HEK293 (cell line): ENCODE data around the gene PIP5K1C.

Experiments
- CTCF ChIP-seq: fragments of 450-650 bp; formaldehyde crosslinking; IDR thresholded peaks from 2 replicates; pipeline ENCODE4 v1.5.1; 2016; ENCODE audit warnings: missing biosample characterization, missing genetic modification characterization
- ELK4 ChIP-seq: IDR thresholded peaks from 2 replicates; pipeline ENCODE4 v1.6.1; 2011; ENCODE audit warnings: mild to moderate bottlenecking, low read depth, low read length, borderline replicate concordance
- ZBTB26 ChIP-seq: fragments of 450-650 bp; formaldehyde crosslinking; optimal IDR thresholded peaks from 2 replicates; pipeline ENCODE3; 2016; ENCODE audit warnings: missing biosample characterization, mild to moderate bottlenecking, missing genetic modification characterization
- ZBTB8A ChIP-seq: fragments of 450-650 bp; formaldehyde crosslinking; IDR thresholded peaks from 2 replicates; pipeline ENCODE4 v1.5.1; 2016; ENCODE audit warnings: missing biosample characterization, missing genetic modification characterization
- ZNF132 ChIP-seq: fragments of 450-650 bp; formaldehyde crosslinking; IDR thresholded peaks from 2 replicates; pipeline ENCODE4 v1.5.1; 2017; ENCODE audit warnings: missing biosample characterization, missing genetic modification characterization, borderline replicate concordance
- ZNF18 ChIP-seq: fragments of 450-650 bp; formaldehyde crosslinking; IDR thresholded peaks from 2 replicates; pipeline ENCODE4 v1.5.1; 2016; ENCODE audit warnings: missing biosample characterization, missing genetic modification characterization
- ZNF2 ChIP-seq: fragments of 450-650 bp; formaldehyde crosslinking; IDR thresholded peaks from 2 replicates; pipeline ENCODE4 v1.5.1; 2016; ENCODE audit warnings: missing biosample characterization, missing genetic modification characterization
- ZNF426 ChIP-seq: fragments of 450-650 bp; formaldehyde crosslinking; IDR thresholded peaks from 2 replicates; pipeline ENCODE4 v1.5.1; 2017; ENCODE audit warnings: missing biosample characterization, missing genetic modification characterization, mild to moderate bottlenecking, inconsistent platforms, moderate library complexity

- TF ChIP-seq ZBTB26 (tag by site-specific recombination): no peak
- TF ChIP-seq CTCF (tag by site-specific recombination): no peak
- no peak for TF ChIP-seq ZNF426
- TF ChIP-seq ZNF132 (tag by site-specific recombination): no peak
- TF ChIP-seq ELK4: no peak
- TF ChIP-seq ZBTB8A (tag by site-specific recombination): no peak
- no peak for TF ChIP-seq ZNF18 (tag by site-specific recombination)
- TF ChIP-seq ZNF2 (tag by site-specific recombination): no peak
Measured at GRCh38 chr19:3591876-3592613, 108.2 kb downstream of the PIP5K1C start.
